Glomerular visceral epithelial cell (primary cell): ENCODE results near the gene IKZF4.
"Not testable (repeated sequence)": the region's sequence is repeated elsewhere in the genome, so short reads cannot be mapped to it uniquely, and the experiment has no call there.

ENCODE experiments used
- DNase-seq: peaks from one replicate; pipeline ENCODE4 v3.0.0-alpha.2; 2016; ENCODE audit errors: extremely low spot score

IKZF4 gene

GRCh38 chr12:55999522-55999921 lies 21.3 kb upstream of the IKZF4 start:
- not testable (repeated sequence) for DNase-seq

GRCh38 chr12:55999999-56000540 lies 20.8 kb upstream of the IKZF4 start:
- DNase-seq, result not testable (repeated sequence)

GRCh38 chr12:56001487-56002100 lies 19.2 kb upstream of the IKZF4 start:
- peak; percentile 38 for DNase-seq

- not testable (repeated sequence) for DNase-seq
These were observed 17.5 kb upstream of the IKZF4 start for GRCh38 chr12:56003376-56003775.

- DNase-seq, result no peak
These were observed 16.6 kb upstream of the IKZF4 start for GRCh38 chr12:56004211-56004610.

- DNase-seq, result peak; percentile 40
These were observed 13.0 kb upstream of the IKZF4 start for GRCh38 chr12:56007564-56008559.

- no peak for DNase-seq
These were observed 10.7 kb upstream of the IKZF4 start for GRCh38 chr12:56010111-56010570.

- DNase-seq, result no peak
These were observed 9.2 kb upstream of the IKZF4 start for GRCh38 chr12:56011509-56012090.

- DNase-seq, result no peak
These were observed 7.4 kb upstream of the IKZF4 start for GRCh38 chr12:56013482-56013881.

GRCh38 chr12:56014205-56014604 lies 6.6 kb upstream of the IKZF4 start:
- peak; percentile 2 for DNase-seq

GRCh38 chr12:56017181-56017580 lies 3.7 kb upstream of the IKZF4 start:
- no peak for DNase-seq

GRCh38 chr12:56018356-56018755 lies 2.5 kb upstream of the IKZF4 start:
- DNase-seq, result no peak

GRCh38 chr12:56021889-56022497 lies 1.1 kb downstream of the IKZF4 start:
- DNase-seq, result no peak

GRCh38 chr12:56028511-56029165 lies 7.8 kb downstream of the IKZF4 start:
- no peak for DNase-seq

GRCh38 chr12:56029166-56029519 lies 8.3 kb downstream of the IKZF4 start:
- DNase-seq, result no peak

- peak; percentile 59 for DNase-seq
These were observed 8.9 kb downstream of the IKZF4 start for GRCh38 chr12:56029666-56030293.

- DNase-seq, result no peak
These were observed 11.1 kb downstream of the IKZF4 start for GRCh38 chr12:56031987-56032386.

GRCh38 chr12:56034586-56035332 lies 13.9 kb downstream of the IKZF4 start:
- DNase-seq, result no peak

- DNase-seq, result no peak
These were observed 16.3 kb downstream of the IKZF4 start for GRCh38 chr12:56037161-56037560.

GRCh38 chr12:56038022-56038655 lies 17.3 kb downstream of the IKZF4 start:
- DNase-seq, result no peak
